GM21526 (cell line): Measurements from ENCODE around the gene FAM114A1.
"Not testable (repeated sequence)": the region's sequence is repeated elsewhere in the genome, so short reads cannot be mapped to it uniquely, and the experiment has no call there.

ENCODE experiments used
- ATAC-seq: cut with Tn5 transposase; IDR thresholded peaks from one replicate; pipeline ENCODE4 v1.9.1; 2021; ENCODE audit warnings: moderate library complexity; ENCODE audit not compliant: unreplicated experiment, low FRiP score

FAM114A1 gene

GRCh38 chr4:38958453-38959190 lies 91.0 kb downstream of the FAM114A1 start:
- ATAC-seq: no peak

- ATAC-seq: not testable (repeated sequence)
These were observed 91.6 kb downstream of the FAM114A1 start for GRCh38 chr4:38959248-38959647.

DNA sequence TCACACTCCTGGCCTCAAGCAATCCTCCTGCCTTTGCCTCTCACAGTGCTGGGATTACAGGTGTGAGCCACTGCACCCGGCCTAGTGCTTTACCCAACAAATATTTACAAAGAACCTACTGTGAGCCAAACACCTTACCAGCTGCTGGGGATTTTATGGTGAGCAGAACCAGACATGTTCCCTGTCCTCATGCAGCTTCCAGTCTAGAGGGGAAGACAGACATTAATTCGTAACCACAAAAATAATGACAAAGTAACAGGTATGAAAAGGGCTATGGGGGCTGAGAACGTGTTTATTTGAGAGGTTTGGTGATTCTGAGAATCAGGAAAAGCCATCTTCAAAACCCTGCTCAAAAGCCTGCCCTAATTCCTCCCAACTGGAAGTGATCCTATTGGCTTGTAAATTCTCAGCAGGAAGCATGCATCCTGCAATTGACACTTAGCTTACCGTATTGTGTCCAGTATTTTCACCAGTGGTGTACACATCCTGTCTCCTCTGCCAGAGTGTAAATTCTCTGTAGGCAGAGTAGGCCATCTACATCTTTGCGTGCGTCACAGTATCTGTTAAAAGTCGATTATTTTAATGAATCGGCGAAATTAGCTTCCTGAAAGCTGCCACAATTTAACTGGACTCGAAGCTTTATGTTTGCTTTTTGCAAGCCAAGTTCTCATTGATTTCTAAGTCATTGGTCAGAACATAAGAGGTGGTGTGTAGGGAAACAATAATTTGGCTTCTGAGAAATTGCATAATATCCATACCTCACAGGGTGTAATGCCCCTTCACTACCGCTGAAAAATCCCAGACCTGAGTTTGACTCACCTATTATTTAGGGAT lies 97.6 kb downstream of the FAM114A1 start:
- no peak for ATAC-seq

GRCh38 chr4:38965866-38966265 lies 98.3 kb downstream of the FAM114A1 start:
- ATAC-seq: no peak

- no peak for ATAC-seq
These were observed 99.9 kb downstream of the FAM114A1 start for GRCh38 chr4:38967260-38968095.

DNA sequence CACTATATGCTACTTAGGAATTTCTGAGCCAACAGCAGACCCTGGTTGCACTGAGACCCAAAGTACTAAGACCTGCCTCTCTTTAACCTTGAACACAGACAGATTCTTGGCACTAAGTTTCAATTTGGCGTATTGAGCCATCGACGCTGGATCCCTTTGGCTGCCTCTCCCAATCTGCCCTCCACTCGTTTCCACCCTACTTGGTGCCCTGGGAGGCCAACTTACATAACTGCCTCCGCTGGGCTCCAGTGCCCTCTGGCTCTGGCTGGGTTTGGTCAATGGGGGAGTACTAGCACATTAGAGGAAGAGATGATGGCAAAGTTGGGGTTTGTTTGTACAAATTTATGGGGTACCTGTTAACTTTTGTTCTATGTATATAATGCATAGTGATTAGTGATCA lies 101.1 kb downstream of the FAM114A1 start:
- ATAC-seq: no peak

DNA sequence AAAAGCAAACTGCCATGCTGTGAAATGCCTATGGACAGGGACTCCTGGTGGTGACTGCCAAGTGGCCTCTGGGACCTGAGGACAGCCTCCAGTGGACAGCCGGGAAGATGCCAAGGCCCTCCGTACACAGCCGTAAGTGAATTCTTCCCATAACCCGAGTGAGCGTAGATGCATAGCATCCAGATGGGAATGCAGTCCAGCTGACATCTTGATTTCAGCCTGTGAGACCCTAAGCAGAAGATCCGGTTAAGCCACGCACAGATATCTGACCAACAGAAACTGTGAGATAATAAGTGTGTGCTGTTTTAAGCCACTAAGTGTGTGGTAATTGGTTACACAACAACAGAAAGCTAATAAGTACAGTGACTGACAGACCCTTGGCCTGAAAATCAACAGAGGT lies 108.7 kb downstream of the FAM114A1 start:
- no peak for ATAC-seq

DNA sequence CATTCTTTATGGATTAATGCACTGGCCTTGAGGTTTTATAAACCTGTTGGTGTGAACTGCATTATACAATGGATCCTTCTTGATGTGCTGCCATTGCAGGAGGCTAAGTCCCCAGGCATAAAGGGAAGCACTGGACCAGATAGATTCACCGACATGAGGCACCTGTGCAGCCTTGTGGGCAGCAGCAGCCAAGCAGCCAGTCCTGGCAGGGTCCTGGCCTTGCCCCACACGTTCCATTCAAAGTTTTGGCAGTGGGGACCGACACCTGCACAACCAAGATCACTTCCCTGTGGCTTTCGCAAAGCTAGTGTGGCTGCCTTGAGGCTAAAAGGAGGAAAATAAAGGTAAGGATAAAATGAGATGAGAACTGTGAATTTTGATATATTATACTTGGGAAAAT lies 111.5 kb downstream of the FAM114A1 start:
- no peak for ATAC-seq

GRCh38 chr4:38979511-38980230 lies 112.1 kb downstream of the FAM114A1 start:
- ATAC-seq: no peak

GRCh38 chr4:38980903-38981676 lies 113.5 kb downstream of the FAM114A1 start:
- no peak for ATAC-seq

DNA sequence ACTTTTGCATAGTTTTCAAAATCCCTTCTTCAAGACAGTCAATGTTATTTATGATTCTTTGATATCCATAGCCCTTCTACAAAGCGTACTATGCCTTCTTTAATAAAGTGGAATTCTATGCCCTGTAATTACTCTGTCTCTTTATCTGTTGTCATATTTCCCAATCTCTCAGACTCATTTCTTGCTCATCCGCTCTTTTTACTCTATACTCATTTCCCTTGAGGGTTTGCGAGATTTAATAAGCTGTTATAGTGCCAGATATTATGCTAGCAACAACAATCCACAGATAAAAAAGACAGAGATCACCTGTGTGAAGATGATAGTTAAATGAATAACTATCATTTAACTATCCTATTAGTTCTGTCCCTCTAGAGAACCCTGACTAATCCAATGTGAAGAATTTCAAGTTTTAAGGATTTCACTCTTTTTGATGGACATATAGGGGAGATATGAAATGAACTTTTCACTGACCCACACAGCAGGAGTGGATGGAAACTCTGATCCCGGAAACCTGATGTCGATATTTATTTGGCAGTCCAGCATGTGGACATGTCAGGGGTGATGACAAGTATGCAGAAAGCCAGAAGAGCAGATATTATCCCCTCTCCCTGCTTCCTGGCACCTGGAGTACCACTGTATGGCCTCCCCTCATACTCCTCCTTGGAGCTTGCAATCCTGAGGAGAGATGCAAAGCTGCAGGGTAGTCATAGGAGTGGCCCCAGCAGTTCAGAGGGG lies 114.9 kb downstream of the FAM114A1 start:
- no peak for ATAC-seq

DNA sequence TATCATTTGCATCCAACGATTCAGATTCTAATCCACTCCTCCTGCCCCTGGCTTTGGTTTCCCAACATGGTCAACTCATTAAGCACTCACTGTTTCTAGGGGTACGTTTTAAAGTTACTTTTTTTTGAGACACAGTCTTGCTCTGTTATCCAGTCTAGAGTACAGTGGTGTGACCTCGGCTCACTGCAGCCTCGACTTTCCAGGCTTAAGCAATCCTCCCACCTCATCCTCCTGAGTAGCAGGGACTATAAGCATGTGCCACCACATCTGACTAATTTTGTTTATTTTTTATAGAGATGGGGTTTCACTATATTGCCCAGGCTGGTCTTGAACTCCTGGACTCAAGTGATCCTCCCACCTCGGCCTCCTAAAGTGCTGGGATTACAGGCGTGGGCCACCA lies 115.7 kb downstream of the FAM114A1 start:
- ATAC-seq: no peak

GRCh38 chr4:38983787-38984598 lies 116.4 kb downstream of the FAM114A1 start:
- ATAC-seq: no peak

GRCh38 chr4:38985410-38986100 lies 117.9 kb downstream of the FAM114A1 start:
- ATAC-seq: no peak

- ATAC-seq: no peak
These were observed 119.9 kb downstream of the FAM114A1 start for GRCh38 chr4:38987491-38987890.

- ATAC-seq: not testable (repeated sequence)
These were observed 120.7 kb downstream of the FAM114A1 start for GRCh38 chr4:38988353-38988752.

DNA sequence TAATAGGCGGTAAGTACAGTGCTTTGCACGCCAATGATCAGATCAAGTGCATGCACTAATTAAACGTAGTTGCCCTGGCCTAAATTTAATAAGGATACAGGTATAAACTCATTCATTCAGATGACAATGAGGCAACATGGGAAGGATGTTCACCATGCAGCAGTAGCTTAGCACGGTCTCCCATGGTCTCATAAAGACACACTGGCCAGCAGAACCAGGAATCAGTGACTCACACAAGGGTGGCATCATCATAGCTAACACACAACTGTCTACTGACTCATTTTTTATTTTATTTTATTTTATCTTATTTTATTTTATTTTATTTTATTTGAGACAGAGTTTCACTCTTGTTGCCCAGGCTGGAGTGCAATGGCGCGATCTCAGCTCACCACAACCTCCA lies 121.9 kb downstream of the FAM114A1 start:
- no peak for ATAC-seq

- ATAC-seq: no peak
These were observed 122.6 kb downstream of the FAM114A1 start for GRCh38 chr4:38990241-38990640.
